GM21526 (cell line): ENCODE results near the gene CHRD.

Experiments
- ATAC-seq: cut with Tn5 transposase; IDR thresholded peaks from one replicate; pipeline ENCODE4 v1.9.1; 2021; ENCODE audit warnings: moderate library complexity; ENCODE audit not compliant: unreplicated experiment, low FRiP score

The CHRD gene

DNA sequence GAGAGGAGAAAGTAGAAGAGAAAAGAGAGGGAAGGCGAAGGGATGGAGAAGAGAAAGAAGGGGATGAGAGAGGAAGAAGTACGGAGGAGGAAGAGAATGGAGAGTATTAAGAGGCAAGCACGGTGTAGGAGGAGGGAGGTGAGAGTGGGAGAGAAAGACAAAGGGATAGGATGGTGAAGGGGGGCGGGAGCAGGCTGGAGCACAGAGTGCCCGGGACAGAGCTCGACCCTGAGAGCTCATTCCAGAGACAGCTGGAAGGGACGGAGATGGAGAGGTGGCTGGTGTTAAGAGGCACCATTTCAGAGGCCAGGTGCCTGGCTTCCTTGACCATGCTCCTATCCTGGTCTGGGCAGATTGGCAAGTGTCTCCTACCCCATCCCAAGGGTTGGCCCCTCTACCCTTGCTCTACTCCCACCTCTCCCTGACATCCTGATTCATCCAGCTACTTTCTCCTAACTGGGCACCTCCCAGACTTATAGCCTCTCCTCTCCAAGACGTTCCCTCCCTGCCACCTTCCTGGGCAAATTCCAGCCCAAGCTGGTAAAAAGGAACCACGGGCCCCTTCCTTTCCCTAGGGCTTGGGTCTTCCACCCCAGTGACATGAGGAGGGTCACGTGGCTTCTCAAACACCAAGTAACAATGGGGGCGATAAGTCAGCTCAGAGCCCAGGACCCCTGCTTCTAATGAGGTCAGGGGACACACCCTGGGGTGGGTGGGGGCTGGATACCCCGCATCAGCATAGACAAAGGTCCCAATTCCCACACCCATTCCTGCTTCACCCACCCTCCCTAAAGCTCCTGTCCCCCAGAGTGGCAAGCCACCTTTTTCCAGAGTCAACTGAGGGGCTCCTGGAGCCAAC, 19.6 kb upstream of the CHRD start:
- ATAC-seq, result no peak

DNA sequence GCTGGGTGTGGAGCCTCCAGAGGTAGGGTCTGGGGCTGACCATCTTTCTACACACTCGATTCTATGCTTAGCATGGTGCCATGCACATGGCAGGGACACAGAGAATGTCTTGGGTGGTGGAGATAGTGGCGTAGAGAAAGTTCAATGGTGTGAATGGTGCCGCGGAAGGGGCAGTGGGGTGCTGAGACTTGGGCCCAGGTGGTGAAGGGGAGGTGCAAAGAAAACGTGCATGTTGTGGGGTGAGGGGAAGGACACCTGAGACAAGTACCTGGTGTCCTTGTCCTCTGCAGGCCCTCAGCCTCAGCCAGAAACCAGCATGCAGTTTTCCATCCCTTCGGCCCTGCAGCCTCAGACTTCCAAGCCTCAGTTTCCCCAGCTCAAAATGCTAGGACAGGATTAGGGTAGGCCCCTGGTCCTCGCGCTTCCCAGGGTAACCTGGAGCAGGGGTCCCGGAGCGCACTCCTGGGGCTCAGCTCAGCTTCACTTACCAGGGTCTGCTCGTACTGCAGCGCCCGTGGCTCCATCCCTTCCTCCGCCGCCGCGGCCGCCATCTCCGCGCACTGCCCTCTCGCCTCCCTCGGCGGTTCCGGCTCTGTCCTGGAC, 18.8 kb upstream of the CHRD start:
- ATAC-seq, result peak; percentile 1

DNA sequence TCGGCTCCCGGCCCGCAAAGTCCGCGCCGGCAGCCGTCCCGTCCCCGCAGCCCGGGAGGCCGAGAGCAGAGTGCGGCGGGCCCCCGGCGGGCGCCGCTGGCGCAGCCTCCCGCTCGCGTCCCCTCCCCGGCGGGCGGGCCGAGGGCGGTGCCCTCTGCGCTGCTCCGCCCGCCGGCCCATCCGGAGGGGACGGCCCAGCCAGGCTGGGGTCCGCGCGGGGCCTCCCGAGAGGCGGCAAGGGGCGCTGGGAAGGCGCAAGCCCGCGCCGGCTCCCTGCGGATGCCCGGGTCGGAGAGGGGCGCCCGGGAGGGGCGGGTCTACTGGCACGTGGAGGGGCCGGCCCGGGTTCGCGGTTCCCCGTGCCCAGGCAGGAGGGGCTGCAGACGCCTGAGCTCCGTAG, 18.3 kb upstream of the CHRD start, which contains the start of the genes CLCN2 and POLR2H:
Gene CLCN2 (minus strand): TSS at position 74 of the 400 bp plus-strand sequence. CDS start 126 bp downstream, outside the sequence.
Gene POLR2H (plus strand): TSS at position 179 of the 400 bp plus-strand sequence. CDS start 1,783 bp downstream, outside the sequence.
- ATAC-seq, result peak; percentile 36

DNA sequence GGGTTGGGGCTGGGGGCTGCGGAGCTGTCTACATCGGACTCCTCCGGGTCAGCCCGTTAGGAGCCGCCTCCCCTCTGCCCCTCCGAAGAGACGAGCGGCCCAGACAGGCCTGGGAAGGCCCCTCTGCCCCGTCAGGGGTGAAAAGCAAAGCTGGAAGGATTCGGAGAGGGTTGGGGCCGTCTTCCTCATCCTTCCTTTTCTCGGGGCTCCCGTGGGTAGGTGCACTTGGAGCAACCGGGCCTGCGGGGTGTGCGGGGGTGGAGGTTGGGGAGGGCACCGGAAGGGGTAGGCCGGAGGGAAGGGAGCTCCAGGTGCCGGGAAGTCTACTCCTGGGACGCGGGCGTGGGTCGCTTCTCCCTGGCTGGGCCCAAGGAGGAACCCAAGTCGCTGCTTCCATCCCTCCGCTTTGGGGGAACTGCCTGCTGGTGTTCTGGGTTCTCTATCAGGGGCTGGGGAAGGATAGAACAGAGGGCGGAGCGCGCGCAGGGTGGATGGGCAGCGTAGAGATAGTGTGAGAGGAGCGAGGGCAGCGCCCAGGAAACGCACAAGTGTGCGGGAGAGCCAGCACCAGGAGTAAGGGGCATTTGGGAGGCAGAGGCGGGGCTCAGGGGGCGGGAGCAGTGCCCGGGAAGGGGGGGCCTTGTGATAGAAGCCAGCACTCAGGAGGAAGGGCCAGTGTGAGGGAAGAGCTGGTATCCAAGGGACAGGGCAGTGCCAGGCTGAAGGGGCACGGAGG, 17.8 kb upstream of the CHRD start:
- peak; percentile 2 for ATAC-seq

DNA sequence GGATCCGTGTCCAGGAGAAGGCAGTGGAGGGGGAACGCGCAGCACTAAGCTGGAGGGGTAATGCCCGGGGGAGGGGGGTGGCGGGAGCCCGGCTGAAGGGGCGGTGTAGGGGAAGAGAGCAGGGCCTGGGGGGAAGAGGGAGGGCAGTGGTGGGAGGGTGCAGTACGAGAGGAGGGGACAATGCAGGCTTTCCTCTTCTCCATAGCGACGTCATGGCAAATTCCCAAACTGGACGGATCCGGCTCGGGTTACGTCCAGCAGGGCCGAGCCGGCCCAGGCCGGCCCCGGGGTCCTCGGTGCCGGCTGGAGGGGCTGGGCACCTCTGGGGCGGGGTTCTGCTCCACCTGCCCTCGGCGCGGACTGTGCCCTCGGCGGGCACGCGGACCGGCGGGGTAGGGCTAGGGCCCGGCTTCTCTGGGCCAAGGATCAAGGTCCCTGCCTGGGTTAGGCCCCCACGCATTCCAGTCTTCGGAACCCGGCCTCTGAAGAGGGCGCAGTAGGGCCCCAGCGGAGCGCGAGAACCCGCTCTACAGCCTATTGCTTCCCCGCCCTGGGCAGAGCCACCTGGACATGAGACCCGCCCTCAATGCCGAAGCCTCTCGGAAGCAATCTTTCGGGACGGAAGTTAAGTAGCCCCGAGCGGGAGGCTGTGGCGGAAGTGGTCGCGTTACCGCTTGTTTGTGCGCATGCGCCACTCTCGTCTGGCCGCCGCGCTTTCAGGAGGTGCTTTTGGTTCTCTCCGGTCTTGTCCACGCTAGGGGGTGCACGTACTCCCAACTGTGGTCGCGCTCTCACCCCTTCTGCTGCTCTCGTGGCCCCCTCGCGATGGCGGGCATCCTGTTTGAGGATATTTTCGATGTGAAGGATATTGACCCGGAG, 16.9 kb upstream of the CHRD start:
- ATAC-seq, result peak; percentile 86

DNA sequence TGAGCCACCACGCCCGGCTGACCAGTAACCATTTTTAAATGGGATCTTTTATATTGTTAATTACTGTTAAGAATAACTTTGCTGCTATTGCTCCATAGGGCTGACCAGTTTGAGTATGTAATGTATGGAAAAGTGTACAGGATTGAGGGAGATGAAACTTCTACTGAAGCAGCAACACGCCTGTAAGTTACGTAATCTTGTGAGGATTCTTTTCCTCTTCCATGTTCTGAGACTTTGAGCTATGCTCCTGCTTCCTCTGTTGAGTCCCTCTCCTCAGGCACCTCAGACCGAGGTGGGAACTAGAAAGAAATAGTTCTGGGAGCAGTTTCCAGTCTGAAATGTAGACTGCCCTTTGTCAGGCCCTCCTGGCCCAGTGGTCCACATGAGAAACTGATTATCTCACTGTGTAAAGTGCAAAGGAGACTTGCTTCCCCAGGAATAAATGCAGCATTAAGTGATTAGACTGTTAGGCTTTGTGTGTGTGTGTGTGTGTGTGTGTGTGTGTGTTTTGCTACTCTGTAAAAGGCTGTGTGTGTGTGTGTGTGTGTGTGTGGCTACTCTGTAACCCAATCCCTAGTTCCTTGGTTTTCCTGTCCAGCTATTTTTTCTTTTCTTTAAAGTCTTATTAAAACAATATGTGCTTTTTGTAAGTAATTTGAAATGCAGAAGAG, 13.1 kb upstream of the CHRD start:
- ATAC-seq, result no peak

DNA sequence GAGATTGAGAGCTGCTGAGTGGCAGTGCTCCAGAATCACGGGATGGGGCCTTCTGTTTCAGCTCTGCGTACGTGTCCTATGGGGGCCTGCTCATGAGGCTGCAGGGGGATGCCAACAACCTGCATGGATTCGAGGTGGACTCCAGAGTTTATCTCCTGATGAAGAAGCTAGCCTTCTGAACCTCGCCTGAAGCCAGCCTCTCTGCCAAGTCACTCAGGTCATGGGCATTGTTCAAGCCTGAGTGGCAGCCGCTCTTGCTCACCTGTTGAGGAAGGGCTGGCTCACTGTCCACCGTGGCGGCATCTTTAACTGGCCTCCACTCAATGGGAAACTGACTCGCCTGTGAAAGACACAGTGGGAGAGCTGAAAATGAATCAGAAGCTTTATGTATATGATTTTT, 11.7 kb upstream of the CHRD start:
- ATAC-seq, result no peak

DNA sequence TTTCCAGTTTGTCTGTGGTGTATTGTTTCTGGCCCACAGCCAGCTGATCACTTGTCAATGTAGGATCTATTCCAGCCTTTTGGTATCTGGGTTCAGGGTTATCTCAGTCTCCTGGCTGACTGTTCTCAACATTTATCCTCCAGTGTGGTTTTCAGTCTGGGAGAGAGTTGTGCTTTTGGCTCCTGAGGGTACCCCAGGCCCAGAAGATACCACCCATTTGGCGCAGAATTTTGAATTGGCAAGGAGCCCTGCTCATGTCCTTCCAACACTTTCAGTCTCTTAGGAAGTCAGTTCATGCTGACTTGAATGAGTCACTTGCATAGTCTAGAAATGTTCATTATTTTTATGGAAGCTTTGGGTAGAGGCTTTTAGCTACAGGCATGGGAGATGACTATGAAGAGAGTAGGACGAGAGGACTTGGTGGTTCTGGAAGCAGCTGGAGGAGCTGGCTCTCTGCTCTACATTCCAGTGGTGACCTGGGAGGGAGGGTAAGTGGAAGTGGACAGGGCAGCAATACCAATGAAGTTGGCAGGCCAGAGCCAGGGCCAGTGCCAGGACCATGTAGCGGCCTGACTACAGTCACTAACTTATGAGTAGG, 11.2 kb upstream of the CHRD start:
- no peak for ATAC-seq

DNA sequence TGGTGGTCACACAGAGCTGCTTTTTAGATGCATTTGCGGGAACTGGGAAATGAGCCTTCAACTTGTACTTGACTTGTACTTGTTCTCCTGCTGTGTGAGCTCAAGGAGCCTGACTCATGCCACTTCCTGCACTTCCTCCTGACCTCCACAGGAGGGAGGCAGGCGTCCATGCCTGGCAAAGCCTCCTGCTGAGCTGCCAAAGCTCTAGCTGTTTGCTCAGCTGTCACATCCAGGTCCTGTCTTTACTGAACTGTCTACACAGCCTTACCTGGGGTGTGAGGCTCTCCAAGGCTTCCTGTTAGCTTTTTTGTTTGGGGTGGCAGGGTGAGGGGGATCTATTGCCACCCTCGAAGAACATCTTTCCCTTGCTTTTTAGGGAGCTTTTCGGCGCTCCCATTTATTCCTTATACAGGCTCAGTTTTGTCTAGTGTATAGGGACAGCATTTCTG, 8.3 kb upstream of the CHRD start:
- no peak for ATAC-seq

DNA sequence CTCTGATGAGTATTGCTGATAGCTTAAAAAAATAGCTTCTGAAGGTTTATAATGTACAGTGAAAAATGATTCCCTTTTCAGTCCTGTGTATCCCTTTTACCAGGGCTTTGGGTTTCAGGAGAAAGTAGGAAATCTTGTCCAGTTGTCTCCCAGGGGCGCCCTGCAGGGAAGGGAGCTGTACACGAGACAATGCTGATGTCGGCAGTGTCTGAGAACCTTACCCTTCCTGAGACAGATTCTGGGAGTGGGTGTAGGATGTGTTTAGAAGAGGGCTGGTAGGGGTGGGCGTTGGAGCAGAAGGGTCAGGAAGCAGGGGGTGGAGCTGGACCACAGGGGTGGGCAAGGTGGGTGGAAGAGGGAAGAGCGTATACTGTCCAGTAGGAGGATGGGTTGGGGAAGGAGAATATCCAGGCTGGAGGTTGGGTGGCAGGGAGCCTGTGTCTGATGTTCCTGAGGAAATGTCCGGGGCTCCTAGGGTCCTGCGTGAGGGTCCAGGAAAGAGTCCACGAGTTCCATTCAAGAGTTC, 7.5 kb upstream of the CHRD start:
- ATAC-seq, result no peak

DNA sequence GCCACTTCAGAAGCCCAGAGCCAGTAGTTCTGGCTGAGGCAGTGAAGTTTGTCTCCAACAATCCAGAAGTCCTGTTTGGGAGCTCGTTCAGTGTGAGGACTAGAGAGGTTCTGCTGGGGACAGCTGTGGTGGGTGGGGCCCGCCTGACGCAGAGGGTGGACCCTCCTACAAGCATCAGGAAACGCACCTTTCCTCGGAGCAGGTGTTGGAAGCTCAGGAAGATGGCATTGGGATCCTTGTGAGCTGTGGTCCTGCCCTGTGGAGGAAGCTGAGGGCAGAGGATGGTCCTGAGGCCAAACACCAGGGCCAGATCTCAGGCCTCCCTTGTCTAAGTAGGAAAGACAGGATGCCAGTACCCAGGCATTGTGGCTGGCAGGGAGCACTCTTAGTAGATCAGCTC, 6.9 kb upstream of the CHRD start:
- ATAC-seq, result no peak

DNA sequence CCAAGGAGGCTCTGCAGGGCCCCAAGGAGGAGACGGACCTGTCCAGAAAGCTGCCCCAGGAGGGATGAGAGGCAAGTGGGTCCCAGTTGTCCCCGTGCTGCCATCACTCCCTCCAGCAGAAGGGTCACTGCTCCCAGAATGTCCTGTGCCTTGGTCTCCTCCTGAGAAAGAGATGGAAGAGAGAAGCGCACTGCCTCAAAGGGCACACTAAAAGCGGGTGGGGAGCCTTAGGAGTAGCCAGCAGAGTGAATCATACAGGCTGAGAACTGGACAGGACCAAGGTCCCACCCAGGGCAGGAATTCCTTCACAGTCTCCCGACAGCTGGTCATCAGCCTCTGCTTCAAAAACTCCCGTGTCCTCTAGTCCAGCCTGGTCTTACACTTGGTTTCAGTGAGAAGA, 6.4 kb upstream of the CHRD start:
- ATAC-seq, result no peak

DNA sequence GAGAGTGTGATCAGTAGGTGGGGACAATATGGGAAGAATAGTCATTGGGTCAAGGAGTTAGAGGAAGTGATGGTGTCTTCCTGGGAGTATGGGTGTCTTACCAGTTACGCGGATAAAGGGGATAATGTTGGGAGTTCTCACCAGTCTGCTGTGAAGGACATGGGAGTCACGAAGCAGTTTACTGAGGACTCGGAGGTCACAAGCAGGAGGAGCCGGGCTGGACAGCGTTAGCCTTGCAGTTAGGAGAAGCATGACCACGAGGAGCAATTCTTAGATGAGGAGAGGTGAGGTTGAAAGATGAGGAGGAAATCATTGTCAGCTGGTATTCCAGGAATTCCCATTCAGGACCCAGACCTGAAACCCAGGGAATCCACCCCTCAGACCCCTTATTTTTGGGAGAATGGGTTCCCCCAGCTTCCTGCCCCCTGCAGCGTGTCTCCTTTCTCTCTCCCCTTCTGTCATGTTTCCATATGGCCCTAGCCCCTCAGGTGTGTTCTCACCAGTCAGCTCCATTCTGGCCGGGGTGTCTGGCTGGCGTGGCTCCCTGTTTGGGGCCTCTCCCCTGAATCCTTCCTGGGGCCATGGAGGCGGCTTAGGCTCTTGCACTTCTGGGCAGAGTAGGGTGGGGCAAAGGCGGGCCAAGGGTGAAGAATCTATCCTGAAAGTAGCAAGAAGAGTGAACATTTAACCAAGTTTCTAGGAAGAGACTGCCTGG, 4.0 kb upstream of the CHRD start:
- no peak for ATAC-seq

DNA sequence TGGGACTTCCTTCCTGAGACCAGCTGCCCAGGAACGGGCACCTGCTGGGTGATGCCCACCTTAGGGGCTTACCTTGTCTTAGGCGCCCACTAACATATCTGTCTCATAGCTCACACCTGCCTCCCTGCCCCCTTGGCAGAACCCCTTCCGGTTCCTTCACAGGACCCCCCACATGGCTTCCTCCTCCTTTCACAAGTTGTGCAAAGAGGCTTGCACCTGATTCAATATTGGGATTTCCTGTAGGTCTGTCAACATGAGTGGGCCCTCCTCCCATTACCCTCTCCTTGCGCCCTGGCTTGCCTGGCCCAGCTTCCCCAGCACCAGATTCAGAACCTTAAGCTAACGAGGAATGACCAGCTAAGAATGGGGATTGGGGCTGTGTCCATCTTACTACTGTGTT, 2.5 kb upstream of the CHRD start:
- ATAC-seq, result no peak

DNA sequence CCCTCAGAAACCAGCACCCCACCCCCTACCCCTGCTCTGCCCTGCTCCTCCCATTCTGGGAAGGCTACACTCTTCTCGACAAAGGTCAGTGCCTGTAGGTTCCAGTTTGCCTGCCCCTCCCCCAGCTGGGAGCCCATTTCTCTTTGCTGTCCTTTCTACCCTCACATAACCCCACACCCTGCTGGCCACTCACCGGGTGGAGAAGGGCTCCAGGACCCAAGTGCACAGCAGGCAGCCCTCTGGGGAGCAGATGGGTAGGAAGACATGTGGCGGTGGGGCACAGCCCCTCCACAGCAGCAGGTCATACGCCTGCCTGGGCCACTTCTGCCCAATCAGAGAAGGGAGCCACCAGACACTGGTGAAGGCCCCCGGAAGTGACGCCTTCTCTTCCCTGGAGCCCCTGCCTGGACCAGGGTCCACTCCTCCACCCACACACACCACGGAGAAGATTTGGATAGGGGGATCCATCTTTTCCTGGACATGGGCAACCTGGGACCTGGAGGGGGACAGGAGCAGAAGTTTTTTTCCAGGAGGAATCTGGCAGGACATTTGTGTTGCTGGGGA, 1.9 kb upstream of the CHRD start, which contains the start of gene THPO:
Gene THPO (minus strand): TSS at position 326 of the 564 bp plus-strand sequence. CDS start 1,948 bp downstream, outside the sequence.
- no peak for ATAC-seq

DNA sequence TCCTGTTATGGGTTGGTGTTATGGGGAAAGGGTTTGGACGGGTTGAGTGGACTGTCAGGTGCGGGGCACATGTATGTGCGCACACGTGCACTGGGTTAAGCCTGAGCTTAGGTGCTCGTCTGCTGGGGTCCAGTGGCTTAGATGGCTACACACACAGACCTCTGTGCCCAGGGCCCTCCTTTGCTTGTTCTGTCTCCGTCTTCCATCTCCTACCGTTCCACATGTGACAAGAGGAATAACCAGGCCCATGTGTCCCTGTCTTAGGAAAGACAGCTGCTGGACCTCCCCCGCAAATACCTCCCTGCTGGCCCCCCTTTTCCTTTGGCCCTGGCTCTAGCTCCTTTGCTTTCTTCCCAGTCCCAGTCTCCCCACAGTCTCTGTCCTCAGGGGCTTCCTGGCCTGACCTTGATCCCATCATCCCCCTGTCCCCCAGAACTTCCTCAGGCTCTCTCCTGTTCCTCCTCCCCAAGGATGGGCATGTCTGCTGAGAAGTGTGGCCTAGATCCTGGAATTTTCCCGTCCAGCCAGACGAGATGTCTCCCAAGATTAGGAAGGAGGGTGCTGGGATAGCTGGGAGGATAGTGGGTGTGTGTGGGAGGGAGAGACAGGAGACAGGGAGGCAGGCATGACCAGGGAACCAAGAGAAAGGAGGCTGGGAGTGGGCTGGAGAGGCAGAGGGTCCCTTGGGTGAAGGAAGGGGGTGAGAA, 1.1 kb upstream of the CHRD start:
- ATAC-seq, result no peak

DNA sequence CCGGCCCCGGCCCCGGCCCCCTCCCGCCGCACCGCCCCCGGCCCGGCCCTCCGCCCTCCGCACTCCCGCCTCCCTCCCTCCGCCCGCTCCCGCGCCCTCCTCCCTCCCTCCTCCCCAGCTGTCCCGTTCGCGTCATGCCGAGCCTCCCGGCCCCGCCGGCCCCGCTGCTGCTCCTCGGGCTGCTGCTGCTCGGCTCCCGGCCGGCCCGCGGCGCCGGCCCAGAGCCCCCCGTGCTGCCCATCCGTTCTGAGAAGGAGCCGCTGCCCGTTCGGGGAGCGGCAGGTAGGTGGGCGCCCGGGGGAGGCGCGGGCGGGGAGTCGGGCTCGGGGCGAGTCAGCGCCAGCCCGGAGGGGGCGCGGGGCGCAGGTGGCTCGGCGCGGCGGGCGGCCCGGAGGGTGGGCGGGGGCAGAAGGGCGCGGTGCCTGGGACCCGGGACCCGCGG, 352 bp downstream of the CHRD start:
- ATAC-seq, result no peak
